GM18861 (cell line): Measurements from ENCODE around the gene TMEM163.
"Not testable (repeated sequence)": the region's sequence is repeated elsewhere in the genome, so short reads cannot be mapped to it uniquely, and the experiment has no call there.

Experiments
- ATAC-seq: cut with Tn5 transposase; IDR thresholded peaks from one replicate; pipeline ENCODE4 v1.9.1; 2021; ENCODE audit not compliant: unreplicated experiment

TMEM163 gene

DNA sequence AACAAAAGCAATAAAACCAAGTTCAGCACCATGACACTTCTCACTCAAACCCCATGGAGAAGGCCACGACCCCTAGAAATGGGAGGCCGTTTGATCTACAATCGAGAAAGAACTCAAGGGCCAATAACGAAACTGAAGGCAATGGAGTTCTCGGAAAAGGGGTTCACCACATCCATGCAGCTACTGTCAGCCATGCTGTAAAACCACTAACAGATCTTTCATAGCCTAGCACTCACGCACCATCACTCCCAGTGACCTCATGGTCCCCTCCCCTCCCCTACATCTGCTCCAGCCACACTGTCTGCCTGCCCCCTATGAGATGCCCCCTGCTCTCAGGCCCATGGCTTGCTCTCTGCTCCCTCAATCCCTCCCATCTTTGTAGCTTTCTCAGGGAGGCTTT, 135.3 kb downstream of the TMEM163 start:
- no peak for ATAC-seq

DNA sequence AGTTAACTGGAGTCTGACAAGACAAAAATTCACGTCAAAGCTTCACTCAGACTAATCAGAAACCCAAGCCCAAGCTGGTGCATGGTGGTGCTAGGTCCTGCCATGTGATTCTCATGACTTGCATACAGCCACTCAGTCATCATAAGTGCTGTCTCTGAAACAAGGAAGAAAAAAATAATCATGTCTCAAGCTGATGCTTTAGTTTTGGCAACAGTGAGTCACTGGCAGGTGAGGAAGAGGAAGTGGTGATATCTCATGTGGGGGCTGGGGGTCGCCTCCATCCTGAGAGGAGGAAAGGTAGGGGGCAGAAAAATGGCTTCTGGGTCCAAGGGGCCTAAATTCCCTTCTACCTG, 136.3 kb downstream of the TMEM163 start:
- no peak for ATAC-seq

DNA sequence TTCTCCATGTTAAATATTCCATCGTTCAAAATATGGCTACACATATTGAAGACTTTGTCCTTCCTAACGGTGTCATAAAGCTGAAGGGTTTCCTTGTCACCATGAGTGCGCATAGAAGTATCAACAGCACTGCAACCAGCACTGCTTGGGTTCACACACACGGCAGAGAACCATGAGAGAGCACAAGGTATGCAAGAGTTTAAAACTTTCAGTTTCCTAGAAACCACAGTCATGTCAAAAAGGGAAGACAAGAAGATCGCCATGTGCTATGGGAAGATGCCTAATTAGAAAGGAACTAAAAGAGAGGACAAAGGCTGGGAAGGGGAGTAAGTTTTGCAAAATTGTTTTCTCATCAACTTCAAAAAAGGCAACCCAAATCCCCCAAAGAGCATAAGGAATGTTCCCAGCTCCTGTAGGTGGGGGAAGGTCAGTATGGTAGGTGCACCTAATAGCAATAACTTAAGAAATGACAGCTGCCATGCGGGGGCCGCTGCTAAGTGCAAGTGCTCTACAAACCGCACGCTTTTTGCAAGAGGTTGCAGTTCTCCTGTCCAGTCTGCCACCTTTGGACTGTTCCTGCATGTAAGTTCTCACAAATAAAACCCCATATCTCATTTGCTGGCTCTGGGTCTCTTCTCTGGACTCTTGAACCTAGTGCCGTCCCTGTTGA, 136.8 kb downstream of the TMEM163 start:
- ATAC-seq, result peak; percentile 48

DNA sequence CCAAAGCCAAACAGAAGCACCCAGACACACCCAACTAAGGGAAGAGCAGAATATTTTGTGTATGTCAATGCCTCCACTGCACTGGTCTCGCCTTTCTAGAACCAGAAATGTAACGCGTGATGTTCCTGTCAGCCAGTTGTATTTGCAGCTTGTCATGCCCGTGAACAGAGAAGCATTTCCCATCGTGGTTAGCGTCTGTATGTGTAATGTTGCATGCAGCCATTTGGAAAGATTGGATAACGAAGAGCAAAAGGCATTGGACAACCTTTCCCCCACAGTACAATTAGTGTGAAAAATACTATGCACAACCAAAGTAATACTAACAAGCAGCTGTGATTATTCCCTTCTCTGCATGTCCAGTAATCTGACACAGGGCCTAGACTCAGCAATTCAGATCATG, 140.5 kb downstream of the TMEM163 start:
- no peak for ATAC-seq

DNA sequence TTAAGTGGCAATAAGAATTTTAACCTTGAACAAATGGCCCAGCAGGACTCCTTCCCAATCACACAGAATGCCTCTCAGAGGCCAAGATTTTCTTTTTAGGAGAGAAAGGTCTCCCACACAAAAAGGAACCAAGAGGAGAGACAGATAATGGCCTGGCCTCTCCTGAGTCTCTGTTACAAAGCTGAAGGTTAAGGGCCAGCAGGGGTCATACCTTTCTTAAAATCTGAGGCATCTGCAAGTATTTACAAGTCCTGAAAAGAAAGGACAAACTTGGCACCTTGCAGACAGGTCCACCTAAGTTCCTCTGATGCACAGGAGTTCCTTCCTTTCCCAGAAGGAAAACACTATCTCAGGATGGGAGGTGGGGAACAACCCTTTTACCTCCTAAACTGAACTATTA, 142.3 kb downstream of the TMEM163 start:
- no peak for ATAC-seq

DNA sequence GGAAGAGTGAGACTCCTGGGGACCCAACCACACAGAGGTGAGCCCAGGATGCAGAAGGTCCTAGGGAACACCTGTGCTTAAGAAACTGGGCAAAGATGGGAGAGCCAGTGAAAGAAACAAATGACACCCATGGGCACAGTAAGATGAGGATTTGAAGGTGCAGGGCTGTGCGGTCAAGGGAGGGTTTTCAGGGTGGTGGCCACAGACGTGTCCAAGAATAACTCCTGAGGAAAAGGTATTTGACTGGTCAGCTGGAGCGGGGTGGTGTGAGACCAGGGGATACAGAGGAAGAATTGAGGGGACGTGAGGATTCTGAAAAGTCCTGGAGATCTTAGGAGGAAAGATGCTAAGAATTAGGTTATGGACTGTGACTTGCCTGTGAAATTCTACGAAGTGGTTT, 142.9 kb downstream of the TMEM163 start:
- no peak for ATAC-seq

DNA sequence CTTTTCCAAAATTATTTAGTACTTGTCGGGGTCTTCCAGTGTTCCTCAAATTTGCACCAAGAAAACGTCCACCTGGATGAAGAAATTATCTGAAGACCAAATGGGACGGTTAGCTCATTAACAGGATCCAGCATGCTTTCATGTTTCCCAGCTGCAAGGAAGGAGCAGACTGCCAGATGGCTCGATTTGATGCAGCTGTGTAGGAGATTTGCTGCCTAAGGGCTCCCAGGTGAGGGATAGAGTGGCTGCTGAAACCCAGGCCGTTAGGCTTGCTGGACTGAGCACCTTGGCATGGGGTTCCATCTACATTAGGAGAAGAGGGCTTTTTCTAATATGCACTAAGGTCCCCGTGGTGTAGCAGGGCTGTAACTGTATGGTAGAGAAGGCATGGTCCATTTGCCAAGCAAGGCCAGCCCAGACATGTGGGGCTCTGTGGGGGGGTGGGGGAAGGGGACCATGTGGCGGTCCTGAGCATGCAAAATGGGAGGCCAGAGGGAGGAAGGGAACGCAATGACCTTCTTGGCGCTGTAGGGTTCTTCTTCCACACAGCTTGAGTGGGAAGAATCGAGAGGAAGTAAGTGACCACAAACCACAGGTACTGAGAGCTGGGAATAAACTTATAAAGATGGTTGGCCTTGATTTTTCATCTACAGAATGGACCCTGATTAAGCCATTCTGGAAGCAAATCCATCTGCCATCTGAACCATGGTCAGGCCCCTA, 144.0 kb downstream of the TMEM163 start:
- ATAC-seq, result no peak

DNA sequence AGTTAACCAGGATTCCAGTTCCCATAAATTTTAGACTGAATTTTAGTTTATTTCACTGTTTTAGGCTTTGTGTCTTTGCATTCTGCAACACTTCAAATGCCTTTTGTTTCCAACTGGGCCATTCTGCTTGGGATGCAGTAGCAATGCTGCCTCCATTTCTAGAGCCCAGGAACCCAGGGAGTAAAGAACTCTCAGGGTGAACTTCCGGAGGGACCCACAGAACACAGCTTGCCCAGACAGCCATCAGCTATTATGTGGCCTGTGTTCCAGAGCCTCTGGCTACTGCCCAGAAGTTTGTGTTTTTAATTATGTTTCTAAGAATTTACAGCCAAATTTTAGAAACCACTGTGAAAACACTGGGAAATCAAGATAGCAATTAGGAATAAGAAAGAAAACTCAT, 145.1 kb downstream of the TMEM163 start:
- no peak for ATAC-seq

DNA sequence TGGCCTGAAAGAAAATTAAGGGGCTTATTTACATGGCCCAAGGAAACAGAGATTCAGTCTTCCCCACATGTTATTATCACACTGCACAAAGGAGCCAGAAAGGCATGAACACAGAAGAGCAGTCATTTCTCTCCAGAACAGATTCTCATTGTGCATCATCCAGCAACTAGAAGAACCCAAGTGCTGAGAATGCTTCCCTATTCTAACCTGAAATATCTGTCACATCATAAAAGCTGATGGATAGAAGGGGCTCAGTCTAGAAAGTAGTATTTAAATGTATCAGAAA, 145.8 kb downstream of the TMEM163 start:
- no peak for ATAC-seq

DNA sequence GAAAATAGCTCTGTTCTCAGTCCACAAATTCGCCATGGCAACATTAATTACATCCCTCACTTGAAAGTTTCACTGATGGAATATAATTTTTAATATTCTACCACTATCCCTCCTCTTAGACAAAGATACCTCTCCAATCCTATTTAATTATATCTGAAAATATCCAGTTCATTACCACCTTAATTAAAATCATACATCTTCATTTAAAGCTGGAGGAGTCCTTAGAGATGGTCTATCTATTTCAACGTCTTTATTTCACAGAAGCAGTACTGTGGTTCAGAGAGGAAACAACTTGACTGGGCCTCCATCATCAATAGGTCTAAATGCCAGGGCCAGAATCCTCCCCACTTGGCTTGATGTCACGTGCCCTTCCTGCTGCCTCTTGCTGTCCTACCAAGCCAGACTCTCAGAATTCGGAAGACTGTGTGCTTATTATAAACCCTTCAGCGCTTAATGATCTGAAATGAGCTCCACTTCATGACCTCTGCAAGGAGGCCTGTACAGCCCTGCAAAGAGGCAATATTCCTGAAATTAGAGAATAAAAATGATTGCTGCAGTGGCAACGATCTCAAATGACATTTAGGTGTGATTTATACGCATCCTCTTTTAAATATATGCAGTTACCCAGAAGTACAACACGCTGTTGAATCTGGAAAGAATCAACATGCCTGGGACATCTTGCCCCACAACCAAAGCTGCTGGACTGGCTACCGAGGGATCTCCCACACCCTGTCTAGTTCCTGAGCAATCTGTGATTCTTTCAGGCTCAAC, 146.3 kb downstream of the TMEM163 start:
- ATAC-seq, result no peak

DNA sequence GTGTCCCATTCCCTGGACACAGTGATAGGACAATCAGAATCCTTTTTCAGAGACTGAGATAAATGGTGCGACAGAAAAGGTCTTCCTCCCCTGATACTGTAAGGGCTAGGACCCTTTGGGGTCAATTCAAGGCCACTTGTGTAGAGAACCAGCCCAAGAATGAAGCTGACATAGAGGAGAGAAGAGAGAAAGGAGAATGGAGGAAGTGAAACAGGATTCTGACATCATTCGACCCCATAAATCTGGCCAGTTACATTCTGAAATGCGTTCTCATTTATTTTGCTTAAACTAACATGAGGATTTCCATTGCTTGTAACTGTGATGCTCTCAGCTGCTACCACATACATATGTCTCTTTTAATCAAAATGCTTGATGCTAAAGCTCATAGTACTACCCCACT, 148.1 kb downstream of the TMEM163 start:
- ATAC-seq, result no peak

DNA sequence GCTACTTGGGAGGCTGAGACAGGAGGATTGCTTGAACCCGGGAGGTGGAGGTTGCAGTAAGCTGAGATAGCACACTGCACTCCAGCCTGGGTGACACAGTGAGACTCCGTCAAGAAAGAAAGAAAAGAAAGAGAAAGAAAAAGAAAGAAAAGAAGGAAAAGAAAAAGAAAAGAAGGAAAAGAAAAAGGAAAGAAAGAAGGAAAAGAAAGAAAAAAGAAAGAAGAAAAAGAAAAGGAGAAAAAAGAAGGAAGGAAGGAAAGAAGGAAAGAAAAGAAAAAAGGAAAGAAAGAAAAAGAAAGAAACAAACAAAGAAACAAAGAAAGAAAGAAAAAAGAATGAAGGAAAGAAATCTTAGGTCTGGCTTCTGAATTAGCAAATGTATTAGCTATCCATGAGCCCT, 150.4 kb downstream of the TMEM163 start:
- no peak for ATAC-seq

DNA sequence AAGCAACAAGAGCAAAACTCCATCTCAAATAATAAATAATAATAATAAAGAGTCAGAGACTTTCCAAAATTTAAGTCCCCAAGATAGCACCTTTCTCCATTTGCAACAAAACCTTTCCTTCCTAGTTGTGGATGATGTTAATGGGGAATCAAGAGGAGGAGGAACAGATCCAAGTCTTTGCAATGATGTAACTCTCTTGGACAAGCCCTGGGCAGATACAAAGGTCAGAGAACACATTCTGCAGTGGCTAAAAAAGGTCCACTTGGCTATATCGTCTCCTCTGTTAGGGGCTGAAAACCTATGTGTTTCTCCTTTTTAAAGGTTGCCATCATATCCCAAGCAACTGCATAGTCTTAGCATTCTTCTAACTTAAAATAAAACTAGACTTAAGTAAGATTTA, 151.1 kb downstream of the TMEM163 start:
- ATAC-seq, result no peak

DNA sequence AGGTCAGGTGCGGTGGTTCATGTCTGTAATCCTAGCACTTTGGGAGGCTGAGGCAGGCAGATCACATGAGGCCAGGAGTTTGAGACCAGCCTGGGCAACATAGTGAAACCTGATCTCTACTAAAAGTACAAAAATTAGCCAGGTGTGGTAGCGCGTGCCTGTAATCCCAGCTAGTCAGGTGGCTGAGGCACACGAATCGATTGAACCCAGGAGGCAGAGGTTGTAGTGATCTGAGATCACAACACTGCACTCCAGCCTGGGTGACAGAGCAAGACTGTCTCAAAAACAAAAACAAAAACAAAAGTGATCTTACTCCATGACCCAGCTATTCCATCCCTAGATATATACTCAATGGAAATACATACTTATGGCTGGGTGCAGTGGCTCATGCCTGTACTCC, 153.8 kb downstream of the TMEM163 start:
- ATAC-seq, result not testable (repeated sequence)

DNA sequence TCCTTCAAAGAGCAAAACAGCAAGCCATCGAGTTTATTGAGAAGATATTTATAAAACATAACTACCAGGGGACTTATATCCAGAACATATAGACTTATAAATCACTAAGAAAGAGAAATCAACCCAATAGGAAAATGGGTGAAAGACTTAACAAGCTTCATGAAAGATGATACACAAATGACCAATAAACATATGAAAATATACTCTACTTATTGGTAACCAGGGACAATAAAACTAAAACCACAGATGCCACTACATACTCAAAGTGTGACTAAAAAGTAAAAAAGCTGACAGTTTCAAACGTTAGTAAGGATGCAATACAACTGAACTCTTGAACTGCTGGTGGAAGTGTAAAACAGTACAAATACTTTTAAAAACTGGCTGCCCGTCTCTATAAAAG, 154.3 kb downstream of the TMEM163 start:
- ATAC-seq, result no peak

DNA sequence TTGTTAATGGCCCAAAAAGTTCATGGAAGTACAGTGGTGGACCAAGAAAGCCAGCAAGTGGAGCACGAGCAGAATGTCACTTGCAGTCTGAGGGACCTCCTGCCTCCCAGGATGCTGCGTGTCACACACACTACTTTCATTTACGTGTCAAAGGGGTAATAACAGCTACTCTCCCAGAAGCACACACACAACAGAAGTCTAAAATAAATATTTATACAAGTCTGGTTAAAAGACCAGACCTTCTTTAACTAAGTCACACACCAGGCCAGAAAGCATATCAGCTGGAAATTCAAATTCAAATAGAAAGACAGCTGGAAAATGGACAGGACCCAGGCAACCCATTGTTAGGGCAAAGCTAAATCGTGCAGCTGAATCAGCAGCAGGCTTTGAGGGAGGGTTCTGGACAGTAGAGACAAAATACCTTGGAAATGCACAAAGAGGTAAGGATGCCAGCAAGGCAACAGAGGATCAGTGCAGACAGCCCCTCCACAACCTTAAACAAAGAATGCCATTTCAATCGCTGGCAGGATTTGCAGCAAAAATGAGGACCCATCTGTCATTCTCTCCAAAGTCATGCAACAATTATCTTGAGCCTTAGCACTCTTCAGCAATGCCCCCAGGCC, 160.5 kb downstream of the TMEM163 start:
- no peak for ATAC-seq

DNA sequence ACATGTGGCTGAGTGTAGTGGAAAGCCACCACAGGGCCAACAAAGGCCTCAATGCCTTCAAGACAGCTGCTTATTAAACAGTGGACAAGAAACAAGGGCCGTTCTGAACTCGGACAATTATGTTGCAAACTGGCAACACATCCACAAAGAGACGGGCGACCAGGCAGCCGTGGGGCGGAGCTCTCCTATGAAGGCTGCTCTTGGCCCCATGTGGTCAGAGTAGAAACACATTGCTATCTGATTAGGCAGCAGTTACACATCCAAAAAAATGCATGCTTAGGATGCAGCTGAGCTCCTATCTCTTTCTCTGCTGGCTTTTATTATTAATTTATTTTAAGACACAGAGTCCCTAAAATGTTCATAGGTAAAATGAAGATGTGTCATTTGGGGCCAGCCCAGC, 163.4 kb downstream of the TMEM163 start:
- no peak for ATAC-seq

DNA sequence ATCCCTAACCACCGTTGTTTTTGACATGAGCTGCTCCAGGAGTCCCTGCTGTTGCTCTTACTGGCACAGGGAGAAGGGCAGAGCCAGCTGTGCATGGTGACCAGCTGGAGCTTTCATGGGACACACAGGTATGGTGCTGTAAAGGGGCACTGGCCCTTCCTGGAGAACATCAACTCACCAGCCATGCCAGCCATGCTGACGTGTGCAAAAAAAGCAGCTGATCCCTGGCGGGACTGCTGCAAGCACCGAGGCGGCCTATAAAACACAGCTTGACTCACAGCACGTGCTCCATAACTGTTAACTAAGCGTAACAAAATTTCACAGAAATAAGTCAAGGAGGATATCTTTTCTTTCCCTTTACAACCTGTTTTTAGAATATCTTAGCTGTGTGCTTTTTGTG, 165.1 kb downstream of the TMEM163 start:
- no peak for ATAC-seq

DNA sequence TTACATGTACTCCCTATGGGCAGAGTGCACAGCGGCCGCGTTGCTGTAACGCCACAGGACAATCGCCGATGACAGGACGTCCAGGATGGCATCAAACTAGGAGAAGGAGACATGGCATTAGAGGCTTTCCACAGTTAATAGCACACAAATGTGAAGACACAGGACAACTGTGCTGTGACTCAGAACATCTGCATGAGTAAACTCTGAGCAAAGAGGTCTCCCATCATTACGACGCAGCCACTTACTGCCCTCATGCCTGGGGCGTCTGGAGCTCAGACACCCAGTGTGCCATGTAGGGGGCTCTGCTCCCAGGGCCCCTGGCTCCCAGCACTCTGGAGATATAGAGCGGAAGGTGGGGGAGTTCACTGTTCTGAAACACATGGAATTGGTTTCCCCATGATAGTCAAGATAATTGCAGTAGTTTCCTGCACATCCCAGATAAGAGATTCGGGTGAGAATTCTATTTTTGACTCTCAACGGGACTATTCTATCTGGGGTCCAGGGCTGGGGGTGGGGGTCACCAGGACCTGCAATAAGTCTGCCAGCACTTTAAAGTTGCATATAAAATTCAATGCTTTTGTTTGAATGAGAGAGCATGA, 168.1 kb downstream of the TMEM163 start:
- ATAC-seq, result no peak

DNA sequence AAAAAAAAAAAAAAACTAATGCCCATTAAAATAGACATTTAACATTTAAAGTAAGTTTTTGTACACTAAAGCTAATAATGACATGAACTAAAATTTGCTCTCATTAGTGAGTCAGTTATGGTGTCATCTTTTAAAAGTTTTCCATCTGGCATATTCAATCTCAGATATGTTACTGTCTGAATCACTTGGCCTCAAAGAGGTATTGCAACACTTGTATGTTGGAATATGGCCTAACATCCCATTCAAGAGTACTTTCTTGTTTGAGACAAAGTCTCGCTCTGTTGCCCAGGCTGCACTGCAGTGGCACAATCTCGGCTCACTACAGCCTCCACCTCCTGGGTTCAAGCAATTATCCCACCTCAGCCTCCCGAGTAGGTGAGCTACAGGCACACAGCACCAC, 169.7 kb downstream of the TMEM163 start:
- no peak for ATAC-seq

DNA sequence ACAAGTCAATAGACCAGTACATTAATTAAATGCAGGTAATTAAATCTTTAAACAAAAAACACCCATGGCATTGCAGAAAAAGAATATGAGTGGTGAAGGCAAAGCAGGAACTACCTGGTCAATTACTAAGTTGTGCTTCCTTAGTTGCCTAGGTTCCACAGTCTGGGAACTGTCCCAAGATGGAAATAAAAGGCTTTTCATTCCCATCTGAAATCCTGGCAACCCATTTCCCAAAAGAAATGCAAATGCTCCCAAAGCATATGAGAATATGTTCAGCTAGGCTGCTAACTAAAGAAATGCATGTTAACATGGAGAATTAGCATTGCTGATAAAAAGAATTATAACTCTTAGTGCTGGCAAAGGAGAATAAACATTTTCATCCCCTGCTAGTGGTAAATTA, 177.8 kb downstream of the TMEM163 start:
- no peak for ATAC-seq

DNA sequence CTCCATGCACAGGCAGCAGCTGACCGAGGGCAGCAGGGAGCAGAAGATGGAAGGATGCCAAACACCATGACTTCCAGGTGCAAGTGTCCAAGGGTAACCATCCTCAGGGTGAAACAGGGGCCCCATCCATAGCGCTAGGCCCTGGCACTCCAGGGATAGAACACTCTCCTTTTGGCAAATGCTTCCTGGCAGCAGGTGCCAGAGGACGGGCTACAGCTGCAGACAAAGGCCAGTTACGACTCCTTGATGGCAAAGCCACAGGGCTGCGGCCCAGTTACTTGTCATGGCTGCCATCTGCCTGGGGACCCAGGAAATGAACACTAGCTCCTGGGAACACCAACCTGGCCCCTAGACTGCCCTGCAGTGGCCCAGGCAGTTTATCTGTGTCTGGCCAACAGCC, 178.8 kb downstream of the TMEM163 start:
- no peak for ATAC-seq
